Body of pancreas (tissue), 4 donors: ENCODE data around the gene DSE. TPM values are rescaled to one million over a fixed set of nuclear protein-coding genes. Genes with fewer than 3 reads are reported as not detected.
A peak's percentile ranks its signal among the peaks of the same experiment; 100 is the strongest.

ENCODE experiments used
- ATAC-seq: fragments of 150-250 bp; one replicate; pipeline ENCODE4 v1.9.1; 2016
- DNase-seq, 4 donors: peaks; one replicate each; pipeline ENCODE4 v3.0.0-alpha.2; 2019
- H3K27ac ChIP-seq, 4 donors: fragments of 200-600 bp; sonication (generic); 1 replicate in 3 of 4; 2 replicates in 1 of 4; pipeline versions ENCODE4 v1.5.1 to v1.6.1; 2016 to 2019; ENCODE audit warnings: mild to moderate bottlenecking in 1 of 4, mixed read lengths in 1 of 4, moderate library complexity in 1 of 4
- H3K27me3 ChIP-seq, 2 donors: fragments of 200-600 bp; sonication (generic); one replicate each; pipeline ENCODE4 v1.6.0; 2016; ENCODE audit warnings: mild to moderate bottlenecking in 1 of 2
- H3K36me3 ChIP-seq, 2 donors: fragments of 200-600 bp; sonication (generic); replicated peaks in 1 of 2; 2 replicates each; pipeline ENCODE4 v1.5.1; 2016; ENCODE audit warnings: low read depth in 2 of 2; ENCODE audit not compliant: insufficient read depth in 1 of 2
- H3K4me1 ChIP-seq: fragments of 200-600 bp; sonication (generic); one replicate; pipeline ENCODE4 v1.6.0; 2016
- H3K4me3 ChIP-seq, 2 donors: fragments of 200-600 bp; sonication (generic); 1 replicate in 1 of 2; 2 replicates in 1 of 2; pipeline ENCODE4 v1.5.1; 2016 to 2019
- H3K9me3 ChIP-seq, 3 donors: fragments of 200-600 bp; sonication (generic); 1 replicate in 2 of 3; 2 replicates in 1 of 3; pipeline ENCODE4 v1.5.1; 2016
- POLR2A ChIP-seq, 3 donors: fragments of 450-650 bp; IDR thresholded peaks; one replicate each; pipeline ENCODE4 v1.6.1; 2016; ENCODE audit warnings: antibody characterized with exemption in 3 of 3, mild to moderate bottlenecking in 2 of 3
- WGBS, 2 donors: methylation state at CpG; one replicate each; pipeline ENCODE4 v1.1.5; 2017; 5-methylcytosine and 5-hydroxymethylcytosine counted together
- intact Hi-C: fragments of 100-400 bp; cut with DNase I; formaldehyde crosslinking; loops from one replicate; pipeline ENCODE4 v1.15.1; 2023
- total RNA-seq, 2 donors: library from RNA; depleted of rRNA; stranded (reverse); fragments of >200 nt; gene quantifications; one replicate each; pipeline ENCODE4 v1.1.0, GENCODE V29; 2016
- TF ChIP-seq, protein P1 (sequence below), 7 experiments: fragments of 450-650 bp in 4 of 7; fragments of 200-600 bp in 3 of 7; sonication (generic) in 3 of 7; IDR thresholded peaks; one replicate each; pipeline ENCODE4 v1.5.1; 2016 to 2019; ENCODE audit warnings: antibody characterized with exemption in 7 of 7

DSE gene
- total RNA-seq, 2 donors from 2014 or later: 8.6 to 14.0 TPM

GRCh38 chr6:116369540-116369939 is 1.2 kb upstream of the DSE start:
- intact Hi-C loops: no loop called here
- no peaks in the 10 kb centered on the region for H3K36me3 ChIP-seq
- peak overlapping the region in 1 of 4 donors; percentile 81 for H3K27ac ChIP-seq
- H3K9me3 ChIP-seq: no peaks in the 10 kb centered on the region
- H3K27me3 ChIP-seq: peaks cover 0 to 4% of the 10 kb centered on the region in 2 donors
- no peak overlapping the region for H3K4me3 ChIP-seq
- H3K4me1 ChIP-seq: peaks cover 12% of the 10 kb centered on the region
- DNase-seq (no peak), ATAC-seq (no peak)
- no peak for TF ChIP-seq POLR2A (IDR thresholded peaks at IDR 0.05)
- TF ChIP-seq, protein P1, sequence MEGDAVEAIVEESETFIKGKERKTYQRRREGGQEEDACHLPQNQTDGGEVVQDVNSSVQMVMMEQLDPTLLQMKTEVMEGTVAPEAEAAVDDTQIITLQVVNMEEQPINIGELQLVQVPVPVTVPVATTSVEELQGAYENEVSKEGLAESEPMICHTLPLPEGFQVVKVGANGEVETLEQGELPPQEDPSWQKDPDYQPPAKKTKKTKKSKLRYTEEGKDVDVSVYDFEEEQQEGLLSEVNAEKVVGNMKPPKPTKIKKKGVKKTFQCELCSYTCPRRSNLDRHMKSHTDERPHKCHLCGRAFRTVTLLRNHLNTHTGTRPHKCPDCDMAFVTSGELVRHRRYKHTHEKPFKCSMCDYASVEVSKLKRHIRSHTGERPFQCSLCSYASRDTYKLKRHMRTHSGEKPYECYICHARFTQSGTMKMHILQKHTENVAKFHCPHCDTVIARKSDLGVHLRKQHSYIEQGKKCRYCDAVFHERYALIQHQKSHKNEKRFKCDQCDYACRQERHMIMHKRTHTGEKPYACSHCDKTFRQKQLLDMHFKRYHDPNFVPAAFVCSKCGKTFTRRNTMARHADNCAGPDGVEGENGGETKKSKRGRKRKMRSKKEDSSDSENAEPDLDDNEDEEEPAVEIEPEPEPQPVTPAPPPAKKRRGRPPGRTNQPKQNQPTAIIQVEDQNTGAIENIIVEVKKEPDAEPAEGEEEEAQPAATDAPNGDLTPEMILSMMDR (IDR thresholded peaks at IDR 0.05): no peak
- WGBS, 2 donors: 67 to 68% methylated on average over 1 of the region's 1 CpG

DNA sequence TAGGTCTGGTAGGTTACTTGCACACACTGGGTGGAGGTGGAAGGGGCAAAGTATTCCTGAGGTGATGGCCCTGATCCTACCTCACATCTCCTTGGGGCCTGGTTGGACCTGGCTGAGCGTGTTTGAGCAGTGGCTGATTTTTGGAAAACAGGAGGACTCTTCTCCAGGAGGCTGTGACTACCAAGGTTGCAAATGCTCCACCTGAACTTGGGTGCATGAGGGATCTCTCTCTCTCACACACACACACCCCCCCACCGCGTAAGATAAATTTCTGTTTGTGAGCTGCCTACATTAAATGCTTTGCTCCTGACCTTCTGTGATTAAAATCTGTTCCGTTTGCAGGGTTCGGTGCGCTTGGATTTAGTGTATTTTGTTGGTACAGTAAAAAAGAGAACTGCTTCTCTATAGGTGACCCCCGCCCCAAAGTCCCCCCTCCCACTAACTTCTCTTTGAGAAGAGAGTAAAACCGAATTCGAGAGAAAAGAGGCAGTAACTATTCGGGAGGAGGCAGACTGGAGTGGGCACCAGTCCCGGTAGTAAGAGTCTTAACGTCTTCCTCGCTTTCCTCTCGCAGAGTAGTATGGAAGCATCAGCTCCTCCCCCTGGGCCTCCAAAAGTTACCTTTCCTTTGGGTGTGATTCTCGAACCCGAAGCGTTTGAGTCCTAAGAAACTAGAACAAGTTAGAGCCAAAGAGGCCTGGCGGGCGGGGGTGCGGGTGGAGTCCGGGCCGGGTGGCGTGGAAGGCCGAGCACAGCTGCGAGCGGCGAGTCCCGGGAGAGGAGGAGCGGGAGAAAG is 585 bp upstream of the DSE start:
- ATAC-seq (peak; percentile 7), DNase-seq (peak in 1 of 4 donors; percentile 40)
- 12 to 19% methylated on average over 27 to 29 of the region's 29 CpGs for WGBS, 2 donors
- H3K27ac ChIP-seq: peak overlapping the region; percentile 11 to 81 (median 41)
- intact Hi-C loops: no loop called here
- H3K4me1 ChIP-seq: peaks cover 12% of the 10 kb centered on the region
- no peaks in the 10 kb centered on the region for H3K36me3 ChIP-seq
- no peaks in the 10 kb centered on the region for H3K9me3 ChIP-seq
- no peak for TF ChIP-seq POLR2A (IDR thresholded peaks at IDR 0.05)
- TF ChIP-seq, protein P1 (IDR thresholded peaks at IDR 0.05): no peak
- peaks cover 0 to 4% of the 10 kb centered on the region in 2 donors for H3K27me3 ChIP-seq
- peak overlapping the region; percentile 27 to 61 for H3K4me3 ChIP-seq

- TF ChIP-seq POLR2A (IDR thresholded peaks at IDR 0.05): peak in 1 of 3 donors; percentile 2
- TF ChIP-seq, protein P1 (IDR thresholded peaks at IDR 0.05): no peak
Observed at GRCh38 chr6:116371120-116371917, 572 bp downstream of the DSE start.

DNA sequence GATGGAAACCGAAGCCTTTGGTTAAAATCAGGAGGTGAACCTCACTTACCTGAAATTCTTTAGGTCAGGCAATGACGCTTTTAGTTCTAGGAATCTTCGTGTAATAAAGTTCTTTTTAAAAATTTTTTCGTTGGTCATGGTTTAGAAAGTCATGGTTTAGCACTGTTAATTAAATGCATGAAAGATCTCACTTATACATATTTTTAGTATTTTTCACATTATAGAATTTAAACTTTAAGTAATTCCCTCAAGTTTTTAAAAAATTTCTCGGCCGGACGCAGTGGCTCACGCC is 1.1 kb downstream of the DSE start:
- intact Hi-C loops: no loop called here
- TF ChIP-seq, protein P1 (IDR thresholded peaks at IDR 0.05): no peak
- TF ChIP-seq POLR2A (IDR thresholded peaks at IDR 0.05): no peak
- H3K4me3 ChIP-seq: peak overlapping the region in 1 of 2 donors; percentile 61
- H3K9me3 ChIP-seq: no peaks in the 10 kb centered on the region
- H3K27me3 ChIP-seq: peaks cover 0 to 4% of the 10 kb centered on the region in 2 donors
- WGBS, 2 donors: 44 to 48% methylated on average over 8 of the region's 8 CpGs
- ATAC-seq (no peak), DNase-seq (no peak)
- H3K36me3 ChIP-seq: no peaks in the 10 kb centered on the region
- peak overlapping the region in 2 of 4 donors; percentile 11 to 81 for H3K27ac ChIP-seq
- peaks cover 12% of the 10 kb centered on the region for H3K4me1 ChIP-seq

More at GRCh38 chr6:116371120-116371917, 572 bp downstream of the DSE start:
- H3K27ac ChIP-seq: peak overlapping the region; percentile 11 to 81 (median 48)
- WGBS, 2 donors: 0 to 1% methylated on average over 30 to 75 of the region's 75 CpGs
- no peaks in the 10 kb centered on the region for H3K9me3 ChIP-seq
- no peaks in the 10 kb centered on the region for H3K36me3 ChIP-seq
- peak; percentile 60 for ATAC-seq
- peaks cover 12% of the 10 kb centered on the region for H3K4me1 ChIP-seq
- peak overlapping the region; percentile 41 to 61 for H3K4me3 ChIP-seq
- peak; percentile 43 to 66 (median 52) for DNase-seq
- H3K27me3 ChIP-seq: peaks cover 0 to 4% of the 10 kb centered on the region in 2 donors
- intact Hi-C loops: no loop called here
